GM12891 (cell line): Measurements from ENCODE around the gene SKIL.

Experiments
- PAX5 ChIP-seq: IDR thresholded peaks from 2 replicates; pipeline ENCODE4 v1.6.1; 2011; ENCODE audit warnings: low read length, moderate library complexity, mild to moderate bottlenecking; ENCODE audit not compliant: insufficient read depth, severe bottlenecking
- POLR2A ChIP-seq: IDR thresholded peaks from 2 replicates; pipeline ENCODE4 v1.6.1; 2011; ENCODE audit warnings: low read depth, low read length, control low read depth

- TF ChIP-seq POLR2A: no peak
- no peak for TF ChIP-seq PAX5
These were observed 74.9 kb downstream of the SKIL start for GRCh38 chr3:170432416-170432815.
